Caki2 (cell line): Measurements from ENCODE around the gene MUTYH. TPM values are rescaled to one million over a fixed set of nuclear protein-coding genes. Genes with fewer than 3 reads are reported as not detected.
"Not testable (repeated sequence)": the region's sequence is repeated elsewhere in the genome, so short reads cannot be mapped to it uniquely, and the experiment has no call there.

Experiments used
- DNase-seq: peaks from one replicate; pipeline ENCODE4 v3.0.0-alpha.2; 2015; ENCODE audit warnings: low read depth
- in situ Hi-C: cut with HindIII; loops from 2 replicates; pipeline ENCODE4 v1.10.0; 2016; ENCODE audit warnings: low sequenced_read_pairs, low pct_unique_long_range_greater_than_20kb, mixed read lengths
- total RNA-seq: library from RNA; depleted of rRNA; stranded (reverse); fragments of >200 nt; shearing (Covaris generic); gene quantifications from 2 replicates; pipeline ENCODE4 v1.2.3, GENCODE V29; 2014; ENCODE audit warnings: low replicate concordance; rRNA removed

The MUTYH gene
- total RNA-seq, 1 experiment from 2014 or later = 24.9 TPM

DNA sequence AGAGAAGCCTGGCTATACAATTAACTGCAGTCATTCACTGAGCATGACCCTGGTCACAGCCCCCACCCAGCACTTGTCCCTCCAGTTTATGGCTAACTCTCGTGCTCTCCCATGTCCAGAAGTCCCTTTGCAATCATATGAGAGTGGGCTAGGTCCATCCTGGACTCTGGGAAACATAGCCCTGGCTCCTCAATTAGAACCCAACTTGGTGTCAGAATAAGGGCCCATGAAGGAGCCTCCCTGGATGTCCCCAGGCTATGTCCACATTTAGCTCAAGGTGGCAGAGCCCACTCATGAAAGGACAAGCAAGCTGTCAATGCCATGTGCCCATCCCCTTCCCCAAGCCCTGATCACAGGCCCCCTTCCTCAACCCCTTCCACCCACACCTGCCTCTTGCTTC lies 40.9 kb downstream of the MUTYH start:
- DNase-seq = no peak
- in situ Hi-C loops = no loop called here

- in situ Hi-C loops = no loop called here
- no peak for DNase-seq
Measured at GRCh38 chr1:45297666-45298356, 42.4 kb downstream of the MUTYH start.

DNA sequence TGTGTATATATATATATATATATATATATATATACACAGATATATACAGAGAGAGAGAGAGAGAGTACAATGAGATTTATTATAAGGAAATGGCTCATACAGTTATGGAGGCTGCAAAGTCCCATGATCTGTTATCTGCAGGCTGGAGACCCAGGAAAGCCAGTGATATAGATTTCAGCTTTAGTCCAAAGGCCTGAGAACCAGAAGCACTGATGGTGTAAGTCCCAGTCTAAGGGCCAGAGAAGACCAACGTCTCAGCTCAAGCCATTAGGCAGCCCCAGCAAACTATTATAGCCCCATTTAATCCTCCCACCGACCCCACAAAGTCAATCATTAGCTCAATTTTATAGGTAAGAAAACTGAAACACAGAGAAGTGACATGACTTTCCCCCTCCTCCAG lies 48.5 kb downstream of the MUTYH start:
- in situ Hi-C loops = no loop called here
- DNase-seq = no peak

DNA sequence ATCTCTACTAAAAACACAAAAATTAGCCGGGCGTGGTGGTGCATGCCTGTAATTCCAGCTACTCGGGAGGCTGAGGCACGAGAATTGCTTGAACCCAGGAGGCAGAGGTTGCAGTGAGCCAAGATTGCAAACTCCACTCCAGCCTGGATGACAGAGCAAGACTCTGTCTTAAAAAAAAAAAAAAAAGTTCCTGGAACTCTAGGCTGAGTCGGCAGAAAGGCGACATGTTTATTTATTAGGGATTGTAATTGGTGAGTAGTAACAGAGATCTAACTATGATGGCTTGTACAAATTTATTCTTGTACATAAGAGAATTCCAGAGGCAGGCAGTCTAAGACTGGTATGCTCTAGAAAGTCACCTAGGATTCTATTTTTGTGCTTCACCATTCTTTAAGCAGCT lies 49.2 kb downstream of the MUTYH start:
- DNase-seq, in situ Hi-C loops: not testable (repeated sequence)

DNA sequence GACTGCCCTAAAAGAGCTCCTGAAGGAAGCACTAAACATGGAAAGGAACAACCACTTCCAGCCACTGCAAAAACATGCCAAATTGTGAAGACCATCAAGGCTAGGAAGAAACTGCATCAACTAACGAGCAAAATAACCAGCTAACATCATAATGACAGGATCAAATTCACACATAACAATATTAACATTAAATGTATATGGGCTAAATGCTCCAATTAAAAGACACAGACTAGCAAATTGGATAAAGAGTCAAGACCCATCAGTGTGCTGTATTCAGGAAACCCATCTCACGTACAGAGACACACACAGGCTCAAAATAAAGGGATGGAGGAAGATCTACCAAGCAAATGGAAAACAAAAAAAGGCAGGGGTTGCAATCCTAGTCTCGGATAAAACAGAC lies 53.7 kb downstream of the MUTYH start:
- in situ Hi-C loops, DNase-seq: not testable (repeated sequence)

DNA sequence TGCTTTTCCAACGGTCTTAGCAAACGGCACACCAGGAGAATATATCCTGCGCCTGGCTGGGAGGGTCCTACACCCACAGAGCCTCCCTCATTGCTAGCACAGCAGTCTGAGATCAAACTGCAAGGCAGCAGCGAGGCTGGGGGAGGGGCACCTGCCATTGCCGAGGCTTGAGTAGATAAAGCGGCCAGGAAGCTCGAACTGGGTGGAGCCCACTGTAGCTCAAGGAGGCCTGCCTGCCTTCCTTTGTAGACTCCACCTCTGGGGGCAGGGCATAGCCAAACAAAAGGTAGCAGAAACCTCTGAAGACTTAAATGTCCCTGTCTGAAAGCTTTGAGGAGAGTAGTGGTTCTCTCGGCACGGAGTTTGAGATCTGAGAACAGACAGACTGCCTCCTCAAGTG lies 55.4 kb downstream of the MUTYH start:
- DNase-seq, in situ Hi-C loops: not testable (repeated sequence)

GRCh38 chr1:45282351-45282750 lies 57.9 kb downstream of the MUTYH start:
- no peak for DNase-seq
- in situ Hi-C loops = no loop called here

Other genes with a start within 250 kb of the MUTYH start
- 0.81 and 1.6 TPM in 2 replicates for gene ZSWIM5, start 133.8 kb downstream of the MUTYH start, total RNA-seq
- 0.49 and 1.1 TPM in 2 replicates for gene HPDL, start 13.5 kb downstream of the MUTYH start, total RNA-seq
- 9.9 and 11.5 TPM in 2 replicates for gene TOE1, start 270 bp downstream of the MUTYH start, total RNA-seq
- 1.9 TPM in 1 of 2 replicates, not detected in the other for gene TESK2, start 150.7 kb upstream of the MUTYH start, total RNA-seq
- 2.7 and 6.7 TPM in 2 replicates for gene CCDC163, start 159.6 kb upstream of the MUTYH start, total RNA-seq
- 1.3 and 2.1 TPM in 2 replicates for gene MMACHC, start 159.9 kb upstream of the MUTYH start, total RNA-seq
- 3,864 and 4,011 TPM in 2 replicates for gene PRDX1, start 181.4 kb upstream of the MUTYH start, total RNA-seq
- gene AKR1A1, start 210.4 kb upstream of the MUTYH start, total RNA-seq = 235 and 258 TPM in 2 replicates
- 89.4 and 99.6 TPM in 2 replicates for gene NASP, start 243.6 kb upstream of the MUTYH start, total RNA-seq